Activated T-cell treated with anti-CD3 and anti-CD28 coated beads for 1 hour (primary cell): ENCODE measurements around the gene COL23A1.
"Not testable (repeated sequence)": the region's sequence is repeated elsewhere in the genome, so short reads cannot be mapped to it uniquely, and the experiment has no call there.

Experiments used
- DNase-seq: peaks from one replicate; pipeline ENCODE4 v3.0.0-alpha.2; 2020; ENCODE audit warnings: low read depth

The COL23A1 gene

DNA sequence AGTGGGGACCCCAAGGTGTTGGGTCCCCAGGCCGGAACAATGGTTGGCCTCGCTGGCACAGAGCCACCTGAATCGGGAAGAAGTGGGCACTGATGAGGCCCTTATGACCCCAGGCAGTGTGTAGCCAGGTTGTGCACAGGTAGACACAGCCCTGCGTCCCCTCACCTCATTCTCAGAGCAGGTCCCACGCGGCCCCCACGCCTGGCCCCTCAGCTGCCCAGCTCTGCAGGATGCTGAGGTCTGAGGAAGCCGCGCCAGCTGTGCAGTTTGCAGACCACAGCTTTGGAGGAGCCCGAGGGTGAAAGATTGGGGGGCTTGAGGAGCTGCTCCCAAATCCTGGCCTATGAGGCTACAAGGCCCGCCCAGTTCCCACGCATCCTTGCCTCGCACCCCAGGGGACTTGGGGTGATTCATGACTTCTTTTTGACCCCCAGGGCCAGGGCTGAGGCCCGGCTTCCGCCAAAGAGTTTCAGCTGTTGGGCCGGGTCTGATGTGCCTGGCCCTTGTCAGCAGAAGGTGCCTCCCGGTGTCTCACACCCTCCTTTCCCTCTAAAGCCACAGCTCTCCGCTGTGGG, 269.8 kb downstream of the COL23A1 start:
- DNase-seq, result no peak

DNA sequence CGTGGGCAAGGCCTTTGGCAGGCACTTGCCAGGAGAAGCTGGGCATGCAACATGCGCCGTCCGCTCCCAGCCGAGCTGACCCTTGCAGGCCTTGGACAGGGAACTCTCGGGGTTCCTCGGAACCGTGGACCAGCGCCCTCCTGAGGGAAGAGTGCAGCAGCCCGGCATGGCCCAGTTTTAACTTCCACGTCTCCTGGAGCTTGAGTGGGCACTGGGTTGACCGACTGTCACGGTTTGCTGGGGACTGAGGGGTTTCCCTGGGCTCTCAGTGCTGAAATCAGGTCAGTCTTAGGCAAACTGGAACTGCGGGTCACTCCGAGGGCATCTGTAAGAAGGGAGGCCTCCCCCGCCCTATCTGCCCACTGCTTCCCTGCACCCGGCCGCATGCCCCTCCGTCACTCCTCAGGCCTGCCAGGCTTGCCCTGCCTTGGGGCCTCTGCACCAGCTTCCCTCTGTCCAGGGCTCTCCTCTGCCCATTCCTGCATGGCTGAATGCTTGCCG, 270.6 kb downstream of the COL23A1 start:
- DNase-seq, result no peak

DNA sequence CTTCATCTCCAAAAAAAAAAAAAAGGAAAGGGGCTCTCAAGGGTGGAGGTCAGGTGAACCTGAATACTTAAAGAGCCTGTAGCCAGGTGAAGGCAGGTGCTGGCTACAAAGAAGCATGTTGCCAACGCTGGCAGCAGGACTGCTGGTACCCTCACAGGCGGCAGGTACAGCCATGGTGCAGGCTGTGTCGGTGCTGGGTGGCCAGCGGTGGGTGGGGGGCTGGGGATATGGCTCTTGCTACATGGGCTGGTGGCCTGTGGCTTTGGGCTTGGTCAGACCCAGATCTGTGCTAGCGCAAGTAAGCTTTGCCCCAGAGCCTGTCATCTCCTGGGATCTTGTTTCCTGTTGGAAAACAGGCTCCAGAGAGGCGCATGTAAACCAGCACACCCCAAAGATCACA, 271.3 kb downstream of the COL23A1 start:
- no peak for DNase-seq

DNA sequence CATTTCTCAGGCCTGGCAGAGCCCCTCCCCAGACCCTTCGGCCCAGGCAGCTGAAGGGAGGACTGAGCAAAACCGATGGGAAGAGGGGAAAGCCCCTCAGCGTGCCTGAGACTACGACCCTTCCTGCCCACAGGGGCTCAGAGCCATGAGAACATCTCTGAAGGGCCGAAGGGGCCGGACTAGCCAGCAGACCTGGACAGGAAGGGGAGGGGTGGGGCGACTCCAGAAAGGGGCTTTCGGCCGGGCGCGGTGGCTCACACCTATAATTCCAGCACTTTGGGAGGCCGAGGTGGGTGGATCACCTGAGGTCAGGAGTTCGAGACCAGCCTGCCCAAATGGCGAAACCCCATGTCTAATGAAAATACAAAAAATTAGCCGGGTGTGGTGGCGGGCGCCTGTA, 271.8 kb downstream of the COL23A1 start:
- DNase-seq, result no peak

DNA sequence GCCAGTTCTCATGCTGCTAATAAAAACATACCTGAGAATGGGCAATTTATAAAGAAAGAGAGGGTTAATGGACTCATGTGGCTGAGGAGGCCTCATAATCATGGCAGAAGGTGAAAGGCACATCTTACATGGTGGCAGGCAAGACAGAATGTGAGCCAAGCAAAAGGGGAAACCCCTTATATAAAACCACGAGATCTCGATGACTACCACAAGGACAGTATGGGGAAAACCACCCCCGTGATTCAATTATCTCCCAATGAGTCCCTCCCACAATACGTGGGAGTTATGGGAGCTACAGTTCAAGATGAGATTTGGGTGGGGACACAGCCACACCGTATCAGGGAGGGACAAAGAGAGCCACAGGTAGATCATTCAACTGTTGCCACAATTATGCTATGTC, 272.5 kb downstream of the COL23A1 start:
- DNase-seq, result not testable (repeated sequence)

DNA sequence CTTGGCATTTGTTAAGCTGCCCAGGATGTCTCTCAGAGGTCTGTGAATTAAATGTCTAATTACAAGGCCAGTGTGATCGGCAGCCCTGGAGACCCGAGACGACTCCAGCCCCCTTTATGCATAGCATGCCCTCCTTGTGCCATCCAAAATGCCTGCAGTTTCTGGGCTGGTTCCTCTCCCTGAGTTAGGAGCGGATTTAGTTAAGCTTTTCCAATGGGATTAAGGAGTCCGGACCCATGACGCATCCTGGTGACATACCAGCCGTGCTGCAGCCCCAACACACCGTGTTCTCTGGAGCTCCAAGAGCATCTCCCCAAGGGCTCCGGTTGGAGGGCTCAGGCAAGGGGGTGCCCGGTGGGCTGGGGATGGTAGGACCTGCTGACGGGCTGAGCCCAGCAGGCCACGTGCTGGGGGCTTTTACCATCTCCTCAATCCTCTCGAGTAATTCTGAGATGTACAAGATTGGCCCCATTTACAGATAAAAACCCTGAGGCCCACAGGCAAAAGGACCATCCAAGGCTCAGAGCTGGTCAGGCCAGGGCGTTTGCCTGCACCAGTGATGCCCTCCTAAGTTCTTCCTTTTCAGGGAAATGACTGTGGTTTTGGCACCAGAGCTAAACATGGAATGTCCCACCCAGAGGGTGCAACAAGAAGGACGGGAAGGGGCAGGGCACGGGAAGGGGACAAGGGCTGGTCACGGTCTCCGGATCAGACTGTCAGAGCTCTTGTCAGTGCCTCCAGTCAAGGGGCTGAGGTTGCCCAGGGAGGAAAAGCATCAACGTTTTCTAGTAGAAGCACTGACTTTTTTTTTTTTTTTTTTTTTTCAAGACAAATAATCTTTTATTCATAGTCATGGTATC, 275.0 kb downstream of the COL23A1 start:
- DNase-seq, result no peak

DNA sequence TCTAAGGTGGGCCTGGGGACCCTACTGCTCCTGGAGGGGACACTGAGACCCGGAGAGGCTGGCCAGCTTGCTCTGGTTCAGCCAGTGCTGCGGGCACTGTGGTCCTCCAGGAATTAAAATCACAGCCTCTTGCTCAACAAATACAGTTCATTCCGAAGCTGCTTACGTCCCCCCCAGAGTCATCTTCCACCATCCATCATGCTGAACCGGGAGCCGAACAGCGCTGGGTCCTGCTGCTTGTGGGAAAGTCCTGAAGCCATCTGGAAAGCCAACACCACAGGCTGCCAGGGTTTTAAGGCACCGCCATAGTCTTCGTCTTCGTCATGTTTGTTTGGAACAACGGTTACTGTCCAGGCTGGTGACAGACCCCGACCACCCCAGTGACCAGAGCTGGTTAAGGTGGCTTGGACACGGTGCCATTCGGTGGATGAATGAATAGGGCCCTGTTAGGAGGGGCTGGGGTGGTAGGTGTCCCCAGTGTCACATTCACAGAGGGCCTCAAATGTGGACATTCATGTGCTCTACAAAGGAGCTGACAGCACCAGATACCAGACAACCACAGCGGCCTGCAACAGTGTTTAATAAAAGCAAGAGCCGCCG, 276.0 kb downstream of the COL23A1 start:
- no peak for DNase-seq

DNA sequence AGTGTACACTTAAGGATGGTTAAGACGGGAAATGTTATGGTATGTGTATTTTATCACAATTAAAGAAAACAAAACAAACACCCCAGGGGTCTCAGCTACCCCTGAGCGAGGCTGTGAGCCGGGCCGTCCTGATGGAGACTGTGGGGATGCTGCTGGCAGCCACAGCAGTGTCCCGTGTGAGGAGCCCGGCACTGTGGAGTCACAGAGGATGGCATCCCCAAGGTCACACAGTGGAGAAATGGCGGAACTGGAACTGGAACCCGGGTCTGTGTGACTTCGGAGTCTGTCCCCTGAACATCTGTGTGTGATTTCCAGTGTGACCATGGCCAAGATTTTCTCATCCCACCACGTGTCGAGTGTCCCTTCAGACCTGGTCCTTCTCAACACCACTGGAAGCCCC, 276.9 kb downstream of the COL23A1 start:
- DNase-seq, result no peak

DNA sequence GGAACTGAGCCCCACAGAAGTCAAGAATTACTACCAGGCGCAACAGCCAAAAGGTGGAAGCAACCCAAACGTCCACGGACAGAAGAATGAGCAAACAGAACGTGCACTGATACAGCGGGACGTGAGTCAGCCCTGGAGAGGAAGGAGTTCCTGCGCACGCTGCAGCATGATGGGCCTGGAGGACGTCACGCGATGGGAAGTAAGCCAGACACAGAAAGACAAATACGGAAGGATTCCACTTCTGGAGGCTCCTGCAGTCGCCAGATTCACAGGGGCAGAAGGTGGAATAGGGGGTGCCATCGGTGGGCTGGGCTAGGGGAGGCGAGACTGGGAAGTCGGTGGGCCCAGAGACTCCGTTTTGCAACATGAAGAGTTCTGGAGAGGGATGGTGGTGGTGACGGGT, 277.3 kb downstream of the COL23A1 start:
- no peak for DNase-seq

DNA sequence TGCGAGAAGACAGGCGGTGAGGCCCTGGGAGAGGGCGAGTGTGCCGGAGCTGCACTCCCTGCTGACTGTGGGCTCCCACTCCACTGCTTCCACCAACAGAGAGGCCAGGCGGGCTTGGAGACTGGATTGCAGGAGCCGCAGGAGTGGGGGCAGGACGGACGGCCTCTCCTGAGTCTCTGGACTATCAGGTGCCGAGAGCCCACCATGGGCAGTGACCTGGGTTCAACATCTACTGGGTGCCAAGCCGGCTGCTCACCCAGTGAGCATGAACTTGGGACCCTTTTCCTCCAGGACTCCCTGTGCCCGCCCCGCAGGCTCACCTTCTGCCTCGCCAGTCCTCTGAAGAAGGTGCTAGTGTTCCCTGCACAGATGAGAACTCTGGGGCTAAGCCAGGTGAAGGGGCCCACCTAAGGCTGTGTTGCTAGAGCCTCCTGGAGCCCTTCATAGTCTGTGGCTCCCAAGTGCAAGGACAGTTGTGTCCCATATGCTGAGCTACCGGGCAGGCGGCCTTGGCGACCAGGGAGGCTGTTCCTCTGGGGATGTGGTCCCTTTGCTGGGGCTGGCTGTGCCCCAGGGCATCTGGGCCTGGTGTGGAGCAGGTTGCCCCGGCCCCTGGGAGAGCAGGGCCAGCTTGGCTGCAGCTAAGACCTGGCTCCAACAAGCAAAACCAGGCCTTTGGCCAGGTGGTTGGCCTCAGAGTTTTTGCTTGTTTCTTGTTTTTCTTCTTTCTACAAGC, 279.9 kb downstream of the COL23A1 start:
- DNase-seq, result no peak

DNA sequence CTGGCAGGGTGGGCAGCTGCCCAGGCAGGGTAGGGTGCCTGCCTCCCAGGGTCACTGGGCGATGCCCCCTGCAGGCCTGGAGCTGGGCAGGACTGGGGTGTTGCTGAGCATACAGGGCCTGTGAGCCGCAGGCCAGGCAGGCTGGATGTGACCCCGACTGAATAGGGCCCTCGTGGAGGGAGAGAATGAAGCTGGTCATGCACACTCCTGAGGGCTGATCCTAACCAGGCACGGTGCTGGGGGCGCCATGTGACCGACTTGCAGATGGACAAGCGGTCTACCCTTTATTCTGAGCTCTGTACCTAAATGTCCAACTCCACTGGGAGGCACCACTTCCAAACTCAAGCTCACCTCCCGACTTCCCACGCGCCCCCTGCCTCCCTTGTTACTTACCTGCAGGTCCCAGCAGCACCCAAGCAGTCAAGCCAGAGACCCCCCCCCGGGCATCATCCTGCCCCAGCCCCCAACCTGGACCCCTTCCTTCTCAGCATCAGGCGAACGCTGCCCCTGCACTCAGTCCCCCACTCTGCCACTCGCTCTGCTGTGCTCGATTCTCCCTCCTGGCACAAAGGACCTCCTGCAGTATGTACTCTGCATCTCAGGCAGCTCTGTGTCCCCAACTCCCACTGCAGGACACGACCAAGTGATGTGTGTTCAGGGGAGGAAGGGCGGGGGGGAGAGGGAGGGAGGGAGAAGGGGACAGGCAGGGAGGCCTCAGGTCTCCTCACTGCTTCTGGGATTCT, 280.8 kb downstream of the COL23A1 start:
- no peak for DNase-seq

DNA sequence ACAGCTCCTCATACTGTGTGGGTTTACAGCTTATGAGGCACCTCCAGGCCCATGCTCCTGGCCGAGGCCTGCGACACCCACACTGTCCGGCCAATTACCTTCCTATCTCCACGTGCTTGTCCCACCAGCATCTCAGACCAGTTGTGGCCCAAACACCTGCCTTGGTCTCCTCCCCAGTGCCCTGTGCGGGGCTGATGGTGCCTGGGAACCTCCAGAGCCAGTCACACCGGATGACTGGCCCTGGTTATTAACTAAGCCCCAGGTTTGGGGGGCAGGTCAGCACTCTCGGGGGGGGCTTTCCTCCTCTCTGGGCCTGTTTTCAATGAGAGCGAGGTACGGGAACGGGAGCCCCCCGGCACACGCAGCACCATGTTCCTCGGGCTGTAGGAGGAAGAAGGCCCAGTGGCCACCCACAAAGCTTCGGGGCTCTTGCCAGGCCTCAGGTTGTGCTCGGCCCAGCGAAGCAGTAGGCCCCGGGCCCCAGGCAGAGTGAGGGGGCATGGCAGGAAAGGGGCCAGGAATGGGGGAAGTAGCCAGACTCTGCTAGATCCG, 281.6 kb downstream of the COL23A1 start:
- no peak for DNase-seq

DNA sequence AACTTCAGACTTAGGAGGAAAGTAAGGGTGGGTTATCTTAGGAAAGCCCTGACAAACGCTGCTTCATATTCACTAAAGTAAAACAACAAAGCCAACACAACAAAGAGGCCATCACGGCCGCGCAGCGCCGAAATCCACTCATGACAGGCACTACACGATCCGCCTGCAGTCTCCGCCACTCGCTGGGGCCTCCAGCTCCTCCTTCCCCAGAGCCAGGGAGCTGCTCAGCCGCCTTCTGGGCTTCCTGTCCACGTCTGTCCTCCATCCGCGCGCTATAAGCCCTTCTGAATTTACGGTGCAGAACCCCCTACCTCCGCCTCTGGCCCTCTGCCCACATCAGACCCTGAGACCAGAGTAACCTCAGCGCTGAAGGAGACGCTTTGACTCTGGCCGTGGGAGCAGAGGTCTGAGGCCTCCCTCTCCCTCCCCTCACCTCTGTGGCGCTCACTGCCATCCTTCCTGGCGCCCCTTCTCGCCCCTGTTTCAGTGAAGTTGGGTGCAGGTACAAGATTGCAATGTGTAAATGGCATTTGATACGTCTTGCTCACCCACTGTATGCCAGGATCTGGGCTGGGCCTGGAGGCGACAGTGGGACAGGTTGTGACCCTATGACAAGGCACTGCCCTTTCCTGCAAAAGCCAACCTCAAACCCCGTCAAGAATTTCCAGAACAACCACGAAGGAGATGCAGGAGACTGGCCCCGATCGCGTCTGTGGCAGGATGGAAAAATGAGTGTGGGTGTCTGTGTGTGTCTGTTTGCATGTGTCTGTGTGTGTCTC, 282.7 kb downstream of the COL23A1 start:
- no peak for DNase-seq

DNA sequence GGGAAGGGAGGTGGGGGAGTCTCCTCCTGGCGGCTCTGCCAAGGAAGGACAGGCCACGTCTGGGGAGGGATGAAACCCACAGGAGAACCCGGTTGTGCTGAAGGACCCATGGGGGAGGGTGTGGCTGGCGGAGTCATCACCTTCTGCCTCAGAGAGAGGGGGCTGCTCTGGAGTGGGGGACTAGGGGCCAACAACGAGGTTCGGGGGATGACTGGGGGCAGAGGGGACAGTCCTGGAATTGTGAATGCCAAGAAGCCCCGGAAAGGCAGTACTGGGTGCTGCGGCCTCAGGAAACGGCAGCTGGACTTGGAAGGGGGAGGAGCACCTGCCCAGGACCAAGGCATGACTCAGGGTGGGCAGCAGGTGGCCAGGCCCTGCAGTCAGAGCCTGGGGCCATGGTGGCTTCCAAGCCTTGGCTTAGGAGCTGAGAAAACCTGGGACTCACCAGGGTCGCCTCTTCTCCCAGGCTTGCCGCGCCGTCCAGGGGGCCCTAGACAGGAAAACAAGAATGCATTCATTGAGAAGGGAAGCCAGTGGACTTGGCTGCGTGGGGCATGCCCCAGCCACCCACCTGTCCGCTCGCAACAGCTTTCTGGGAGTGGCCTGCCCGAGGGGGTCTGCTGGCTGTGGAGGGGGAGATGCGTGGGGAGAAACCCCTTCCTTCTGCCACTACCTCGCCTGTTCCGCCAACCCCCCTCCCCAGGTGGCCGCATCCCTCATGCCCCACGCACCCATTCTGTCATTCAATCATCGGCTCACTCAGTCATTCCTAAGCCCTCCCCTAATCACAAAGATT, 283.6 kb downstream of the COL23A1 start:
- no peak for DNase-seq

DNA sequence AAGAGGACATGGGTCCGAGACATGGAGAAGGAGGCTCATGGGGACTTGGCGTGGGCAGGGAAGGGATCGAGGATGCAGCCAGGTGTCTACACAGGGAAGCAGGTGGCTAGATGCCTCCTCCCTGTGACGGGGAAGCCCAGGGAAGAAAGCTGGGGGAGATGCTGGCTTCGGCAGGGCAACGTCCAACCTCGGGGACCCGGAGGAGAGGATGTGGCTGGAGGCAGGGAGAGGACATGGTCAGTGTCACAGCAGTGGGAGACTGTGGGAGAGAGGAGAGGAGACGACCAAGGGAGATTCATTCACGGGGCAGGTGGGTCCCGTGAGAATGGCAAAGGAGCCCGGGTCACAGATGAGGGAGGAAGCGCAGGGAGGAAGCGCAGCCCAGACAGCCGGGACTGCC, 284.4 kb downstream of the COL23A1 start:
- DNase-seq, result no peak

DNA sequence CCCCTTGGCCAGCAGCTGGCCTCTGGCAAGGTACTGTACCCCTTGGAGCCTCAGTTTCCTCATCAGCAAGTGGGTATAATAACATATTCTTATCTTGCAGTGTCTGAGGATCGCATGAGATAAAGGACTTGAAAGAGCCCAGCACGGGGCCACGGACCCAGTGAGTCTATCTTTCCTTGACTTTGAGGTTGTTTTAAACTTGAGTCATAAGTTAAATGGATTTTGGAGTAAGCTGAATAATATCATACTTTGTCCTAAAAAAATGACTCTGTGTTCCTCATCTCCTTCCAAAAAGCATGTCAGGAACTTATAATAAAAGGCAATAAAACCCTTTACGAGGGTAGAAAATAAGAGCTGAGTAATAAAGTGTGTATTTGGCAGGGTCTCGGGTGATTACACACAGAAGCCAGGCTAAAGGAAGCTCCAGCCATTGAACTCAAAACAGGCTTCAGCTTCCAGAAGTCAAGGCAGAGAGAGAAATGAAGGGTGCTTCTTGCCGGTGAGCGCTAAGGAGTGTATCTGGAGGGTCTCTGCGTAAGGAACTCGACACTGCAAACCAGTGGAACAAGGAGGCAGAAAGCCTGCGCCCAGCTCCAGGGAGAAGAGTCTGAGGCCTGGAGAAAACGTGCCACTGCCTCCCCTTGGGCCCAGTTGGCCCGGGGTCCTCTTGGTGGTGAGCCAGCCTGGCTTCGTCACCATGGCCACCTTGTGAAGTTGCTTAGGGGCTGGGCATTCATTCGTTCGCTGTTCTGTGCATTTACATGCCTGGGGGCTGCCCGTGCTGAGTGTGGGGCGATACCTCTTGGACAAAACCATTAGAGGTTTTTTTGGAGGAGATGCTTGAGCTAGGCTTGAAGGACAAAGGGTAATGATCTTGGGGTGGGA, 285.2 kb downstream of the COL23A1 start:
- DNase-seq, result no peak

DNA sequence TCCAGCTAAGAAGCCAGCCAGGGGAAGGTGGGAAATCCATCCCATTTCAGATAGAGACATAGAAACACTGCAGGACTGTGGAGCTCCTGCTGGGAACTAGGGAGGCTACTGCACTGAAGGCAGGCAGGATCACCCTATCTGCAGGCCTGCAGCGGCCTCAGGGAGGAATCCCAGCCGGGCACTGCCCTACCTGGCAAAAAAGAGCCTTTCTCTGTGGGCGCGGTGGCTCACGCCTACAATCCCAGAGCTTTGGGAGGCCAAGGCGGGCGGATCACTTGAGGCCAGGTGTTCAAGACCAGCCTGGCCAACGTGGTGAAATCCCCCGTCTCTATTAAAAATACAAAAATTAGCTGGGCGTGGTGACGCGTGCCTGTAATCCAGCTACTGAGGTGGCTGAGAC, 286.2 kb downstream of the COL23A1 start:
- DNase-seq, result no peak

DNA sequence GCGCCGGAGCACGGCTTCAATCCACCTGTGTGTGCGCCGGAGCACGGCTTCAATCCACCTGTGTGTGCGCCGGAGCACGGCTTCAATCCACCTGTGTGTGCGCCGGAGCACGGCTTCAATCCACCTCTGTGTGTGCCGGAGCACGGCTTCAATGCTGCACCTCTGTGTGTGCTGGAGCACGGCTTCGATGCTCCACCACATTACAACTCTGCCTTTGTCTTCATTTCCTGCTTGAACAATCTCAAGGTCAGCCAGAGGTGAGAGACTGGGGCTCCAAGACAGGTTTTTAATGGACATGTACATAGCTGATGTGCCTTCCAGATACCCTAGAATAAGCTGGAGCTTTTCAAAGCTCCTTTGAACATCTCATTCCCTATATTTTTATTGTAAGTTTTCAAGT, 287.9 kb downstream of the COL23A1 start:
- not testable (repeated sequence) for DNase-seq

DNA sequence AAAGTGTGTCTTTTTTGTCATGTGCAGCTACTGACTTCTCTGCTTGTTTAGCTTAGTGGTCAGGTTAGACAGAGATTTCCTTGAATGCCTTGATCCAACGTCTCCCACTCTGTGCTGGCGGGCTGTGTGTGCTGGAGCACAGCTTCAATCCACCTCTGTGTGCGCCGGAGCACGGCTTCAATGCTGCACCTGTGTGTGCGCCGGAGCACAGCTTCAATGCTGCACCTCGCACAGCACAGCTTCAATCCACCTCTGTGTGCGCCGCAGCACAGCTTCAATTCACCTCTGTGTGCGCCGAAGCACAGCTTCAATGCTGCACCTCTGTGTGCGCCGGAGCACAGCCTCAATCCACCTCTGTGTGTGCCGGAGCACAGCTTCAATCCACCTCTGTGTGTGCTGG, 288.6 kb downstream of the COL23A1 start:
- no peak for DNase-seq
